ENCODE data around the gene HOXC10.

Gene HOXC10

DNA sequence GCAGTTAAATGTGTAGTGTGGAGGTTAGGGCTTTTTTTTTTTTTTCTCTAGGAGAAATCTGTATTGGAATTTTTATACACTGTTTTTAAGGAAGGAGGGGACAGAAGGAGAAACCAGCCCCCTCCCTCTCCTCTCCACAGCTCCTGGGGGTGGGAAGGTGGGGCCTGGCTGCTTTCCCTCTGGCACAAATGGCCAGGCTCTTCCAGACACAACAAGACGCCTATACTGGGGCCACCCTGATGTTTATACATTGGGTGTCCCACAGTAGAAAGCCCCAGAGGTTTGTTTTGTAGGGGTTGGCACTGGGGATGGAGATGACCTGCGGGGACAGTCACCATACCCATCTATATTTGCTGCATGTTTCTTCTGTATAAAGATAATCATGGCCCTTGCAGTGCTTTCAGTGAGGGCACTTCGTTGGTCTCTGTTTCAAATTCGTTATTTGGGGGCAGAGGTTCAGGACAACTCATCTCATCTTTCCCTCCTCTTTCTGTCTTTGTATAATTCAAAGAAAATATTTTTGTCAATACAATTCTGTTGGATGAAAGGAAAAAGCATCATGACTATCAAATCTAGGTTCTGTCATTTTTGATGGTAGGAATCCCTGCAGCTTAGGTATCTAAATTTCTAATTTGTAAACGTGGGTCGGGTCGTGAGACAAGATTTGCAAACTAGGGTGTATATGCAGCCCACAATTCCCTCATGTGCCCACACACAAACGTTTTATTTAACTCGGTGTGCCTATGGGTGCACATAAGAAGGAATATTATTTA is 7.9 kb upstream of the HOXC10 start:
- H3K27me3 Mint-ChIP-seq: peaks cover 98% of the 10 kb centered on the region
- no peaks in the 10 kb centered on the region for H3K9me3 Mint-ChIP-seq
- DNase-seq (no peak), ATAC-seq (no peak)
- H3K4me1 Mint-ChIP-seq: peaks cover 43% of the 10 kb centered on the region
- H3K4me3 Mint-ChIP-seq: no peak overlapping the region
- H3K27ac Mint-ChIP-seq: no peak overlapping the region

GRCh38 chr12:53977596-53978445 is 7.1 kb upstream of the HOXC10 start:
- no peak for ATAC-seq
- H3K4me3 Mint-ChIP-seq: no peak overlapping the region
- no peak overlapping the region for H3K27ac Mint-ChIP-seq

DNA sequence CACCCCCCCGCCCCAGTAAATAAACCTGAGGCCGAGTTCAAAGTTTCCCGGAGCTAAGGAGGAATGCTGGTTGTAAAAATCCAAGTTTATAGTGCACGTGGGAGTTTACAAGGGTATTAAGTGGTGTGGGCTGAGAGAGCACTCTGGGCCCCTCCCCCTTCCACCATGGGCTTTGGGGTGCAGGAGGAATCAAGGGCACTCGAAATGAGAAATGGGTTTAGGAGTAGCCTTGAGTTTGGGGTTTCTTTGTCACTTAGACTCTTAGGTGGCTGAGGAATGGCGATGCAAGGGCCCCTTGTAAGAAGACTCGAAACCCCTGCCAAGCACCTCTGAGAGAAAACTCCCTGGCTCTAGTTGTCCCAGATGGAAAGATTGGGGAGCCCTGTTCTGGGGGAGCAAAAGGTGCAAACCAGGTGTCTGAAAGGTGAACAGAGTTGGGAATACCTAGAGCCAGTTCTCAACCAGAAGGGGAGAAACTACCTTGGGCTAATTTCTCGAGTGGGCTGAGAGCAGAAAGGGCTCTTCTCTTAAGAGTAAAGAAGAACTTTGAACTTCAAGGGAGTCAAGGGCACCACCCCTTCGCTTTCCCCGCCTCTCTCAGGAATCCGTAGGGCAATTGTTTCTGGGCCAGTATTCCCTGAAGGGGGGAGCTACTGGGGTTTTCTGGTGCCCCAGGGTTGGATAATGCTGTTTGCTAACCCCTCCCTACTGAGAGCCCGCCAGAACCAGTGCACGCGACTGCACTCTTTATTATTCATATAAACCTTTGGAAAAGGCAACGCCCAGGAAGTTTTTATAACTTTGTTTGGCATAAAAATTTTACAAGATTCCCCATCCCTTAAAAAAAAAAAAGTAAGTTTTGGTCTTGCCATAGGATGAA is 6.2 kb upstream of the HOXC10 start:
- DNase-seq (no peak), ATAC-seq (no peak)
- no peak overlapping the region for H3K27ac Mint-ChIP-seq
- peaks cover 98% of the 10 kb centered on the region for H3K27me3 Mint-ChIP-seq
- H3K9me3 Mint-ChIP-seq: no peaks in the 10 kb centered on the region
- H3K4me3 Mint-ChIP-seq: no peak overlapping the region
- H3K4me1 Mint-ChIP-seq: peaks cover 39% of the 10 kb centered on the region

More at GRCh38 chr12:53977596-53978445, 7.1 kb upstream of the HOXC10 start:
- peaks cover 42% of the 10 kb centered on the region for H3K4me1 Mint-ChIP-seq
- no peaks in the 10 kb centered on the region for H3K9me3 Mint-ChIP-seq
- H3K27me3 Mint-ChIP-seq: peaks cover 98% of the 10 kb centered on the region
- DNase-seq: no peak

GRCh38 chr12:53980104-53980801 is 4.7 kb upstream of the HOXC10 start:
- H3K4me3 Mint-ChIP-seq: no peak overlapping the region
- H3K27me3 Mint-ChIP-seq: peaks cover 100% of the 10 kb centered on the region
- H3K9me3 Mint-ChIP-seq: no peaks in the 10 kb centered on the region
- ATAC-seq (no peak), DNase-seq (no peak)
- no peak overlapping the region for H3K27ac Mint-ChIP-seq
- peaks cover 35% of the 10 kb centered on the region for H3K4me1 Mint-ChIP-seq

GRCh38 chr12:53980802-53981496 is 4.0 kb upstream of the HOXC10 start:
- no peaks in the 10 kb centered on the region for H3K9me3 Mint-ChIP-seq
- H3K27ac Mint-ChIP-seq: no peak overlapping the region
- no peak overlapping the region for H3K4me3 Mint-ChIP-seq
- no peak for ATAC-seq
- no peak for DNase-seq
- H3K4me1 Mint-ChIP-seq: peaks cover 35% of the 10 kb centered on the region
- peaks cover 100% of the 10 kb centered on the region for H3K27me3 Mint-ChIP-seq

GRCh38 chr12:53981634-53982565 is 3.0 kb upstream of the HOXC10 start:
- Mint-ChIP-seq H3K27me3 (peaks cover 100% of the 10 kb centered on the region), H3K4me1 (peaks cover 43% of the 10 kb centered on the region), H3K9me3 (no peaks in the 10 kb centered on the region), H3K27ac (no peak overlapping the region), H3K4me3 (no peak overlapping the region)
- no peak for DNase-seq
- no peak for ATAC-seq

DNA sequence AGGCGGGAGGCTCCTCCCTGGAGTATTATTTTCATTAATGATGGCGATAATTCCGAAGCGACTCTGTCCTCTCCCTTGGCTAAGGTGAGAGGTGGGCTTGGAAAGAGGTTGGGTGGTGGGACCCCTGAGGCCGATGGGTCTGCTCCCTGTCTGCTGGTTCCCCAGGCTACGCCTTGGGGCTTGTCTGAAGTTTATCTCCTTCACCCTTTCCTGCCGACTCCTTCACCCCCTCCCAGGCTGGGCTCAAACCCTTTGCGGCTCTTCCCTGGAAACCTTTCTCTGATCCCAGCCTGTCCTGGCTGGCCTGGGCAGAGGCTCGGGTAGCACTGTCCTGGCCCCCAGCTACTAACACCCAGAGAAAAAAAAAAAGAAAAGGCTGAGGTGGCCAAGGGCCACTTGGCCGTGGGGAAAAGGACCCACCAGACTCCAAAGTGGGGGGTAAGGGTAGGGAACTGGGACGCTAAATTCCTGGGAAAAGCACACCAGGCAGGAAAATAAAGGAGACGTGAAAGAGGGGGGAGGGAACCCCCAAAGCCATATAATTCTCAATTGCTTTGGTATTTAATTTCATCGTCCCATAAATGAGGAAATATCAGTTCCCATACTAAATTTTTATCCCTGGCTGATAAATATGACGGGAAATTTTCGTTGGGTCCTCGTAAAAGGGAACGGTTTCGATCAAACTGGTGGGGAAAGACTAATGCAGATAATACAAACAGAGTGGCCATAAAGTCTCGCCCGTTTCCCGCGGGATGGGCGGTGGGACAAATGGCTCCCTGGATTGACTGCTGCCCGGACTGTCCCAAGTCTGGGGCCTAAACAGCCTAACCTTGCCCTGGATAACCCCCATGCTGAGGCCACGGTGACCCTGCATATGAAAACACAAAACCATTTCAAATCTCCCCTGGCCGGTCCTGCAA is 2.0 kb upstream of the HOXC10 start:
- peaks cover 46% of the 10 kb centered on the region for H3K4me1 Mint-ChIP-seq
- no peaks in the 10 kb centered on the region for H3K9me3 Mint-ChIP-seq
- H3K4me3 Mint-ChIP-seq: no peak overlapping the region
- ATAC-seq (no peak), DNase-seq (no peak)
- H3K27ac Mint-ChIP-seq: peak overlapping the region in 1 of 2 donors; percentile 29
- H3K27me3 Mint-ChIP-seq: peaks cover 100% of the 10 kb centered on the region

GRCh38 chr12:53983568-53983949 is 1.4 kb upstream of the HOXC10 start:
- no peaks in the 10 kb centered on the region for H3K9me3 Mint-ChIP-seq
- H3K4me1 Mint-ChIP-seq: peaks cover 52% of the 10 kb centered on the region
- ATAC-seq (no peak), DNase-seq (no peak)
- peak overlapping the region in 1 of 2 donors; percentile 29 for H3K27ac Mint-ChIP-seq
- no peak overlapping the region for H3K4me3 Mint-ChIP-seq
- peaks cover 100% of the 10 kb centered on the region for H3K27me3 Mint-ChIP-seq

GRCh38 chr12:53983950-53984572 is 885 bp upstream of the HOXC10 start:
- H3K4me3 Mint-ChIP-seq: no peak overlapping the region
- H3K27ac Mint-ChIP-seq: peak overlapping the region in 1 of 2 donors; percentile 29
- no peaks in the 10 kb centered on the region for H3K9me3 Mint-ChIP-seq
- H3K27me3 Mint-ChIP-seq: peaks cover 100% of the 10 kb centered on the region
- no peak for DNase-seq
- ATAC-seq: no peak
- peaks cover 57% of the 10 kb centered on the region for H3K4me1 Mint-ChIP-seq

- Mint-ChIP-seq H3K27me3 (peaks cover 100% of the 10 kb centered on the region), H3K9me3 (no peaks in the 10 kb centered on the region), H3K4me1 (peaks cover 66% of the 10 kb centered on the region), H3K4me3 (peak overlapping the region; percentile 67 to 79), H3K27ac (no peak overlapping the region)
- DNase-seq (no peak), ATAC-seq (no peak)
These were observed 697 bp downstream of the HOXC10 start for GRCh38 chr12:53985692-53985993.

DNA sequence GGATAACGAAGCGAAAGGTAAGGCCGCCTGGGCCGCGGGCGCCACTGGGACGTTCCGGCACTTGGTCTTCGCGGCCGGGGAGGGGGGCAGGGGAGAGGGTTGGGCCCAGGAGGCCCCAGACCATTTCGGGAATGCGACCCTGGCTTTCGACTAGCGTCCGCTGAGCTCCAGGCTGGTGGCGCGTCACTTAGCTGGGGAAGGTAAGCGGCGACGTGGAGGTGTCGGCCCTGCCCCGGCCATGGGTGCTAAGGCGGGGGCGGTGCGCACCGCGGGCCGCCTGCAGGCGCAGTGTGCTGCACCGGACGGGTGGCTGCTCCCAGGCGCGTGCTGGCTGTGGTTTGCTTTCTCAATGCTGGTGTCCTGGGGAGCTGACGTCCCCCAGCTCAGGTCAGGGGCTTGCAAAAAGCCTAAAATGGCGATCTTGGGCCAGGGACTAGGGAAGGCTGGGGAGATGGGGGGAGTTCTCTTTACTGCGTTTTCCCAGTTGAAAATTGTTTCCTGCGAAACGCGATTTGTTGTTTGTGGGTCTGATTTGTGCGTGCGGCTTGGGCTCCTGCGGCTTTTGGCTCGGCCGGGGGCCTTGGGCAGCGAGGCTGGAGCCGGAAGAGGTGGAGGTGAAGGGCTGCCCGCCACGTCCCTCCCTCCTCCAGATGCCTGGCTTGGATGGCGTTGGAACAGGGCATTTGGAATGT is 1.2 kb downstream of the HOXC10 start:
- no peaks in the 10 kb centered on the region for H3K9me3 Mint-ChIP-seq
- peak; percentile 52 for ATAC-seq
- DNase-seq: peak in 1 of 2 donors; percentile 28
- H3K27me3 Mint-ChIP-seq: peaks cover 100% of the 10 kb centered on the region
- H3K4me3 Mint-ChIP-seq: peak overlapping the region; percentile 67 to 79
- peaks cover 67% of the 10 kb centered on the region for H3K4me1 Mint-ChIP-seq
- H3K27ac Mint-ChIP-seq: peak overlapping the region in 1 of 2 donors; percentile 68

Data from stimulated activated naive CD8-positive, alpha-beta T cell treated with anti-CD3 and anti-CD28 coated beads, Interleukin-15, amount 100 ng/mL, for 72 hours (primary cell).